ENCODE data around the gene ADK.

ADK gene

DNA sequence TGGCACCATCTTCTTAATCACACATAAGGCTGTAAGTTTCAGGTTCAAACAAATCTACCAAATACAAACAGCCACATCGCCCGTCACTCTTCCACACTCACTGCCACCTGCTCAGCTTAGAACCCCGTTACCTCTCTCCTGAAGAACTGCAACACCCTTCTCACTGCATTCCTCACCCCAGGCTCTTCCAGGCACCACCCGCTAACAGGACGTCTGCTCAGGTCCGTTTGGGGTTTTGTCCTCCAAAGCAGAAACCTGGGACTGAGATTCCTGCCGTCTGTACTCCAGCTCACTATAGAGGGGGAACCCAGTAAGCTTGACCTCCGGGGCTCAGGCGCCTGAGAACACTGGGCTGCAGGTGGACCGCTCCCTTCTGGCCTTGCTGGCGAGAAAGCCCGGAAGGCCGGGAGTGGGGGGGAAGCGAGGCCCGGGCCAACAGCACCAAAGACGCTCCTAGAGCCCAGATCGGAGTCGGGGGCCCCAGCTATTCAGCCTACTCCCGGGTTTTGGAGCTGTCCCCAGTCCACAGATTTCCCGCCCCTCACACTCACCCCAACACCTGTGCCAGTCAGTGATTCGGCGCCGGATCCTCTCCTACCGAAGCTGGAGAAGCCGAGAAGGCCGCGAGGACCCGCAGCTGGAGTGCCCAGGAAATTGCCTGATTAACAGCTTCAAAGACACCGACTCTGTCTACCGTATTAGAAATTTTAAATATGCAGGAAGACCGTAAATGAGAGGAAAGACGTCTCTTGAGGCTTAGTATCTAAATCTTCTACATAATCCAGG is 624 bp upstream of the ADK start, which contains the start of gene AP3M1:
TSS of gene AP3M1 (minus strand) at position 625 of the 786 bp plus-strand sequence. CDS start 12,449 bp downstream, outside the sequence.
- DNase-seq, result no peak

DNA sequence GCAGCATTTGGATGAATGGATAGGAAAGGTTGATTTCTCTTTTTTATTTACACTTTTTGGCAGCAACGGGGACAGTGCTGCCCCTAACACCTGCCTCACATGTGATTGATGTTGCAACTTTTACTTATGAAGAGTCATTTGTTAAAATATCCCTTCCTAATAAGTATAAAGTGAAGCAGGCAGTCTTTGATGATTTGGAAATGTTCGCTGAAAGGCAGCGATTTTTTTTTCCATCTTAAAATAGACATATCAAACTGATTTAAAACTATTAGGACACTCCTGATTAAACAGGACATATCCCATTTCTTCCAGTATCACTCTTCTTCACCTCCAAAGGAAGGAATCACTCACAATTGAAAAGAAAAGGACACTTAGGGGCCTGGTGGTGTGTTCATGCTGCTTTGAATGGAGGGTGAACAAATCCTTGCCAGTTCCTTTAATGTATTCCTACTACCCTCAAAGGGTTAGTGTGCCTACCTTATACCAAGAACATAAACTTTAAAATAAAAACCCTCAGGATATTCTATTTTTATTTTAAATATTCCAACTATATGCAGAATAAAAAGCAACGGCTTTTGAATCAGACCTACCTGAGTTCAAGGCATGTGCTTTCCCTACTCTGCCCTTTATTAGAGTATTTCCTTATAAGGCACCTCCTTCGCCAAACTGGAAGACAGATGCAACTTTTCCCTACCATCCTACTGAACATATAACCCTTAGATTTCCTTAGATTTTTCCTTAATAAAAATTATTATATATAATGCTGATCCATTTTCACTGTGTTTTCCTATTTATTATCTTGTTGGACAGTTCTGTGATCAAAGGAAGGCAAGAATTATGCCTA is 1.1 kb downstream of the ADK start:
- DNase-seq, result no peak

DNA sequence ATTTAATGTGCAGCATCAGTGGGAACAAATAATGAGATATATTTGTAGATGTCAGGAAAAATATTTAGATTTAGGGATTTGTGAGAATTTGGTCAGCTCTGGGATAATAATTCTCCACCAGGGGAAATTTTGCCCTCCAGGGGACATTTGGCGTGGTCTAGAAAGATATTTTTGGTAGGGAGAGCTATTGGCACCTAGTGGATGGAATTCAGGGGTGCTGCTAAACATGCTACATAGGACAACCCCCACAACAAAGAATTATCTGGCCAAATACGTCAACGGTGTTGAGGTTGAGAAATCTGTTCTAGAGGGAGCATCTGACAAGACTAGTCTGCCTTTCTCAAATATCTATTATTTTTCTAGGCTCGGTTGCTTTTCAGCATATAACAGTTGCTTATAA is 2.1 kb downstream of the ADK start:
- no peak for DNase-seq

DNA sequence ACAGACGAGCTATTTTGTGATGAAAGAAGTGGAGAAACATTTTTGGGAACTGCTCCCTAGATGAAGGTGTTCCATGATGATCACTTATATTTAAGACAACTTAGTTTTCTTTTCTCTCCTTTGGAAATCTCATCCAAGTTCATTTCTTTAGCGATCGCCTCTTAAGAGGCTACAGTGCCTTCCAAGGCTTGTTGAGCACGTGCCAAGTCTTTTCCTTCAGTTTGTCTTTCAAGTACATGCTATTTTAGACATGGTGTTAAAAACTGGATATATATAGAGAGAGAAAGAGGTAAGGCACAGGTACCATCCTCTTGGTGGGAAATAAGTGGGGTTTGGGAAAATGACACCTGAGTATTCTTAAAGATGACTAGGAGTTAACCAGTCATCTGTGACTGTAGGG is 2.7 kb downstream of the ADK start:
- no peak for DNase-seq

DNA sequence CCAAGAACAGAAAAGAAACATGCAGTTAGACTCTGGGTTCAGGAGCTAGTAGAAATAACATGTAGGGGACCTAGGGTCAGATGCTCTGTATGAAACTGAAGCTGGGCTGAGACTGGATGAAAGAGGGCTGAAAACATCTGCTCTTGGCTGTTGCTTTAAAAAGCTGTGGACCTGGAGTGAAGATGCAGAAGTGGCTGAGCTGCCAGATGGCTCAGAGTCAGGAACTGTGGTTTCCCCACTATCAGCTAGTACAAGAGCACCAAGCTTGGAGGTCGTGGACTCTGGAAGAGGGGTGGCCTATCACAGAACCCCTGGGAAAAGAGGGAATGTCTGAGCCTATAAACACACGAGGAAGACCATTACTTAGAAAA is 5.9 kb downstream of the ADK start:
- DNase-seq, result no peak

DNA sequence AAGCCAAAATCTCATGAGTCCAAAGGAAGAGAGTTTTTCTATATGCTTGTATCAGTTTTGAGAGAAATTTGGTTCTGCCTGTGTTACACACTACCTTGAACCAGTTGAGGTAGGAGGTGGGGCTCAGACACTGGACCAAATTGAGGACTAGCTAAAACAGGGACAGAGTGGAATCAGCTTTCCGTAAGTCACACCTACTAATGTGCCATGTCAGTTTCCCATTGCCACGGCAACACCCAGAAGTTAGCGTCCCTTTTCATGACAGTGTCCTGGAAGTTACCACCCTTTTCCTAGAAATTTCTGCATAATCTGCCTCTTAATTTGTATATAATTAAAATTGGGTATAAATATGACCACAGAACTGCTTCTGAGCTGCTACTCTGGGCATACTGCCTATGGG is 9.0 kb downstream of the ADK start:
- no peak for DNase-seq

DNA sequence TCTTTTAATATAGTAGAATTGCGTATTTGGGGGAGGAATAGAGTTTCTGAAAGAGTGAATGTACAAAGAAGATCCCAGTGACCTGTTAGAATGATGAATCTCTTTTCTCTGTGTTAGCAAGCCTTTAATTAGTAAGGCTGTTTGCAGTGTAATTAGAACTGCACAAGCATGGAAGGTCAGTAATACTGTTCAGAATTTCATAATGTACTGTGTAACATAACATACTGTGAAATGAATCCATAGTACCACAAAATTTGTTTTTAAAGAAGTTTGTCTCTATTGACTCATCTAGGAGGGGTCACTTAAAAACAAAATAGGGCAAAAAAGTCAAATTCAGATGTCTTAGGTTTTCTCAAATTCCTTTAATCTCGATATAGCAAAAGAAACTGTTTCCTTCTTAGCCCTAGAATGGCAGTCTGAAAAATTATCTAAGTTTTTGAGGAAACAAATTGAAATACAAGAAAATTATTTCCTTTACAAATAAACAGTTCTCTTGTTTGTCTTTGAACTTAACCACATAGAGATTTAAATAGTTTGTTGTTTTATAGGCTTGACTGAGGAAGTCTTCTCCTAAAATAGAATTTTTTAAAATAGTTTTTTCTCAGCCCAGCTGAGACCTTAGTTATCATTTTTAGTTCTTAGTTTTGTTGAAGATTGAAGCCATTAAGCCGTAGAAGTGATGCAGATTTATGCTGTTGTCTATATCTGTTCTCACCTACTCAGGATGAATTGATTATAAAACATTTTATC is 12.5 kb downstream of the ADK start:
- no peak for DNase-seq

DNA sequence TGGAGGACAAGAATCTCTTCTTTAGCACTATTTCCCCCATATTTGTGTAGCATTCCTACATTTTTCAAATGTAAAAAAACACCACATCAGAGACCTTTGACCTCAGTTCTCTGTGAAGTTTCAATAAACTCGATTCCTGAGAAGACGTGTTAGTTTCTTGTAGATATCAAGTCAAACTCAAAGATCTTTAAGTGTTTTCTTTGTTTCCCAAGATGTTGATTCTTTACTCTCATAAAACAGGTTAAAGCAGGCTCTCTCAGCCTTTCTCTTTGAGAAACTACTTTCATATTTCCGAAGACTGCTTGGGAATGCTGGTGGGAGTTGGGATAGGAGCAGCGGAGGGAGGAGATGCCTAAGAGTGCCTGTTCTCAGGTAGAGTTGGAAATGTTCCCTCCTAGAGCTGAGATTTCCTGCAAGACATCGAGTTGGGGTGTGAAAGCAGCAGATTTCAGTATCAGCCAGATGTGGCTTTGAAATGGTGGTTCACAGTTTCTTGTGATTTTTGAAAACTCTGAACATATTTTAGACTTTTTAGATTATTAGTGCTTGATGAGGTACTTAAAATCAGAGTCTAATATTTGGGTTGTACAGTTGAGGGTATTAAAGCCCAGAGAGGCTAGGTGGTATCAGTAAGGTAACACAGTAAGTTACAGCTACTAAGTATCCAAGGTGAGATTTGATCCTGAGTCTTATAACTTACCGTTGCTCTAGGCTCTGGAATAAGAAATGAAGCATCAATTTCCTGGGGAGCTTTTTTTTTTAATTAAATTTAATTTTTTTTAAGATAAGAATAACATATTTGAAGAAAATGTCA is 13.9 kb downstream of the ADK start:
- no peak for DNase-seq

DNA sequence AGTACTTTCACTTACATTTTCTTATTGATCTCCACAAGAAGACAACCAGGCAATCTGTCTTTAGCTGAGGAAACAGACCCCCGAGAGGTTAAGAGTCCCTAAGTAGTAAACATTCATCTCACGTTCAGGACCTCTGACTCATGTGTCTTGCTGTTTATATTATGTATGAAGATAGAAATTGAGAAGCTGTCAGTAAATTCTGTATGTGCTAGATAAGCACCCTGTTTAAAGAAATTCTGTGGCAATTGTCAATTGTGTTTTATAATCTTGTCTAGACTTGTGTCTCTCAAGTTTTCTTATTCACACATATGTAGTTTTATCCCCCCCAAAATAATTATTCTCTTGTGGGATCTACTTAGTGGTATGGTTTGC is 14.5 kb downstream of the ADK start:
- no peak for DNase-seq

DNA sequence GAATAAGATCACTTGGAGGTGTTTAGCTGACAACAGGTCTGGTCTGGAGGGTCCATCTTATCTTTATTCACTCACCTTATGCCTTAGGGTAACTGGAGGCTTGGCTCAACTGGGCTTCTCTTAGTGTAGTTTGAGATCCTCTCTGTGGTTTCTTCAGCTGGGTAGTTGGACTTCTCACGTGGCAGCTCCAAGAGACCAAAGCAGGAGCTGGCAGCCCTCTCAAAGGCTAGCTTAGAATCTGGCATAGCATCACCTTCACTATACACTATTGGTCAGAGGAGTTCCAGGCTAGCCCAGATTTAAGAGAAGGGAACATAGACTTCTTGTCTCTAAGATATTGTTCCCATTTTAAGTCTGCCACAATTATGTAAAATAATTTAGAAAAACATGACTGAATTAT is 16.4 kb downstream of the ADK start:
- no peak for DNase-seq

DNA sequence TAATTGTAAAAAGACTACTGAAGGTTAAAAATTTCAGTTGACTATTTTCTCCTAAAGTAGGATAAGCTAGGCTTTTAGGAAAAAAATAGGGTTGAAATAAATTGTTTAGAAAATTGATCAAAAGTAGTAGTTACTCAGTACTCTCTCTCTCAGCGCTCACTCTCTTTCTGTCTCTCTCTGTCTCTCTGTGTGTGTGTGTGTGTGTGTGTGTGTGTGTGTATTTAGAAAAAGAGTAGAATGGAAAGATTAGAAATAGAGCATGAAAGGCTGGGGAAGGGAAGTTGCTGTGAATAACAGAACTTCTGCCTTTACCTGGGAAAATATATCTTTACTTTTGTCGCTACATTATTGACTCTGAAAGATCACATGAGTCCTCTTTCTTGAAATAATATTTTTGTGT is 20.6 kb downstream of the ADK start:
- DNase-seq, result no peak

DNA sequence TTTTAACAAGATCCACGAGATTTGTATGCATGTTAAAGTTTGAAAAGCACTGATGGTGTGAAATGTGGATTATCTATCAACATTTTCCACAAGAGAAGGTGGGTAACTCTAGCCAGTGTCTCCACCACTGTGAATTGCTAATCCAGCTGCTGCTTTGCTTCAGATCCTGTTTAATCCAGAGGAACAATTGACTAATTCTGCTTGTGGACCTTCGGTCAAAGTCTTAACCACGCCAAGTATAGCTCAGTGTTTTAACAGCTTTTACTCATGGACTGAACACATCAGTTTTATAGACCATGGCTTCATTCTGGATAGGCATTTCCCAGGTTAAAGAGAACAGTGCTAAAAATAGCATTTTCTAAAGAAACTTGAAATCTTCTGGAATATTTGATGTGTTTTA is 23.5 kb downstream of the ADK start:
- DNase-seq, result no peak

DNA sequence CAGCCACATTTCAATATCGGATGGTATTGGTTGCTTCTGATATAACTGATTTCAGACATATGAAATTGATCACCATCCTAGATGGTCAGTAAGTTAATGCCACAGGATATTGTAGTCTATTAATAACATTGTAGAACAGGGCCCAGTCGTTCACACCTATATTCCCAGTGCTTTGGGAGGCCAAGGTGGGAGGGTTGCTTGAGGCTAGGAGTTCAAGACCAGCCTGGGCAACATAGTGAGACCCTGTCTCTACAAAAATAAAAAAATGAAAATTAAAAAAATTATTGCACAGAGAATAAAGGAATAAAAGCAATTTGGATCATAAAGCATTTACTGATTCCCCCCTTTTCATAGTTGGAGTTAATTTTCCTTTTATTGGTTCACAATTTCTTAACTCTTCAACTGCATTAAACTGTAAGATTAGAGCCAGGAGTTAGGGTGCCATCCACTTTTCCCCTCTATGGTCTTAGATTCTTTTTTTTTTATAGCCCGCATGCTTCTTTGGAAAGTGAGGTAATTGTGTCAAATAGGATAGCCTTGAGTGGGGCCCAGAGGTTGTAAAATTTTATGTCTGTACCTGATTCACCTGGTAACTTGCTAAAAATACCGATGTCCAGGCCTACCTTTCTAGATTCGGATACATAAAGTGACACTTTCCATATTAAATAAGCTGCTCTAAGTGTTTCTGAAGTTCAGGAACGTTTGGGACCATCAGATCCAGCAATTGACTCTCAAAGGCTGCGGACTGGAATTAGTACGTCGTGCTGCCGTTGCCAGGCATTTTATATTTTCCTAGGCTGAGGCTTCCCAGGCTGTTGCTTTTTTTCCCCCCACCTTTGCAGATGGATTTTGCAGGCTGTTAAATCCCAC is 24.7 kb downstream of the ADK start:
- no peak for DNase-seq

DNA sequence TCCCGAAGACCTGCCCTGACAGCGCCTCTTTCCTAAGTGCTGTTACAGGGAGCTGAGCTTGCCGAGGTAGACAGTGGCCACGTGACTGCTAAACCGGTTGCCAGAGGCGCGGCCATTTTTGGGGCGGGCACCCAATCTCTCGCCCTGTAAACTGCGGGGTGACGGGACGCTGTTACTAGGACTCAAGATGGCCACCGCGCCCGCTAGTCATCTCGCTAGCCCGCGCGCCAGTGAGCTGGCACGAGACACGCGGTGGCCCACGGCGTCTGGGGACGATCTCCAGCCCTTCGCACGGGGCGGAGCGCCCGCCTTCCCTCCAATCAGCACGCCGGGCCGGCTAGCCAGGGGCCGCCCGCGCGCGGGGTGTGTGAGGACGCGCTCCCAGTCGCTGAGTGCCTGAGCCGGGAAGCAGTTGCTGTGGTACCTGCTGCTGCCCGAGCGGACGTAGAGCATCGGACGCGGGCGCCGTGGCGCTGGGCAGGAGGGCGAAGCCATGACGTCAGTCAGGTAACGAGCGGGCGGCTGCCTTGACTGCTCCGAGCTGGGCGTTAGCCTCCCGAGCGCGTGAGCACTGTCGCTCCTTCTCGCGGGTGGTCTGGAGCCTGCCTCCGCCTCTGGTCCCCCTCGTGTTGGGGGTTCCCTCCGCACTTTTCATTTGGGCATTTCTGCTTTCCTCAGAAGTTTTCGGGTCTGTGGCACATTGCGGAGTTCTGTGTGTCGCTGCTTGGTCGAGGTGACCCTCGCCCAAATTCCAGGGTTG is 25.5 kb downstream of the ADK start:
- peak; percentile 94 for DNase-seq

DNA sequence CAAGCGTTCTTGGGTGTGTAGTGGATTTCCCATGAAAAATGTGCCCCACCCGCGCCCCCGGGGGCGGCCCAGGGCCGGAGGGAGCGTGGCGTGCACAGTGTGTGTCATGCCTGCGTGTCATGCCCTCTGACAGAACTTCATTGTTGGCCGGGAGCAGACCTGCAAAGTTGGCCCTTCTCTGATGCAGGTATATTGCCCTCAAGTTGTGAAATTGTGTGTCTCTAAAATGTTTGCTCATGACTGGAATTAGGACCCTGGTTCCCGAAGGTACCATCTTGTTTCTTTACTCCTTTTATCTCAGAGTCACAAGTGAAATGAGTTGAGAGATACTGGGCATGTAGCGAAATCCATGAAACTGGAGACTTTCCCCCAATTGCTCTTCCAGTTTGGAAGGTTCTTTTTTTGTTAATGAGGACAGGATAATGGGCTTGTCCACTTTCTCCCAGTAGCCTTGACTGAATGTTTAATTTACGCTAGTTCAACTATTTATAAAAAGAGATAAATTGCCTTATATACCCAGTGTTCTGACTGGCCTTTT is 26.2 kb downstream of the ADK start:
- DNase-seq, result no peak

DNA sequence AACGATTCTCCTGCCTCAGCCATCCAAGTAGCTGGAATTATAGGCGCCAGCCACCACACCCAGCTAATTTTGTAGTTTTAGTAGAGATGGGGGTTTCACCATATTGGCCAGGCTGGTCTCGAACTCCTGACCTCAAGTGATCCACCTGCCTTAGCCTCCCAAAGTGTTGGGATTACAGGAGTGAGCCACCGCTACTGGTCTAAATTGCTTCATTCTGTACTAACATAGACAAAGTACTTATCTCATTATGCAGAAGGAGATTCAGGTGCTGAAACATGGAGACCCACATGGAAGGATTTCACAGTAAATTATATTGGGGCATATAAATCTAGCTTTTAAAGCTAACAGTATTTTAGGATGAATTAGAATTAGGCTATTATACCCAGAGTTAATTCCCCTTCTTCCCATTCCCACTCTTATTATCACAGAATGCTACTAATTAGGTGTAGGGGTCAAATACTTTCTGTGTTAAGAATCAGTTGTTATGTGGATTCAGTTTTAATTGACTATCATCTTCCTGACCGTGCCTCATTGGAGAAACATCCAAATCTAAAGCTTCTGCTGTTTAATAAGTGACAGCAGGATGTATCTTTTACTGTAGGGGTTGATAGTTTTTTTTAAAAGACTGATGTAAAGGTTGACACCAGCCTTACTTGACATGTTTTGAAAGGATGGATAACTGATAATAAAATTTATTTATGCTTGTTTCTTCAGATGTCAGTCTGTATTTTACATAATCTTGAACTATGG is 27.2 kb downstream of the ADK start:
- DNase-seq, result no peak

DNA sequence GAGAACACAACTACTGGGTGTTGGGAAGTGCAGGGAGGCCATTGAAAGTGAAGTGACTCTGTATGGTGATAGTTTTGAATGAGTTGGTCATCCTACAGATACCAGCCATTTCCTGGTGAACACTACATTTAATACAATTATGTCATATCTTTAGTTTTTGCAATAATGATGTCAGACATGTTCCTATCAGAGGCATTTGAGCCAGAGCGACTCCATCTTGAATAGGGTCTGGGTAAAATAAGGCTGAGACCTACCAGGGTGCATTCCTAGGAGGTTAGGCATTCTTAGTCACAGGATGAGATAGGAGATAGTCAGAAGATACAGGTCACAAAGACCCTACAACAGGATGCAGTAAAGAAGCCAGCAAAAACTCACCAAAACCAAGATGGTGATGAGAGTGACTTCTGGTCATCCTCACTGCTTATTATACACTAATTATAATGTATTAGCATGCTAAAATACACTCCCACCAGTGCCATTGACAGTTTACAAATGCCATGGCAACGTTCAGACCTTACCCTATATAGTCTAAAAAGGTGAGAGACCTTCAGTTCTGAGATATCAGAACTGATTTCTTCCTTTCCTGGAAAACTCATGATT is 28.2 kb downstream of the ADK start:
- no peak for DNase-seq

DNA sequence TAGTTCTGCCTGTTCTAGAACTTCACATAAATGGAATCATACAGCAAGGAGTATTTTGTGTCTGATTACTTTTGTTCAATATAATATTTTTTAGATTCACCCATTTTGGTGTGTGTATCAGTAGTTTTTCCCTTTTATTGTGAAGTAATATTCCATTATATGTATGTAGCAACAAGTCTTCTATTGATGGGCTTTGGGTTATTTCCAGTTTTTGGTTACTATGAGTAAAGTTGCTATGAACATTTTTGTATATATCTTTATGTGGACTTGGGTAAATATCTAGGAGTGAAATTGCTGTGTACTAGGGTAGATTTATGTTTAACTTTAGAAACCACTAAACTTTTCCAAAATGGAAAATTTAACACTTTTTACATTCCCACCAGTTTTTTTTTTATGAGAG is 35.7 kb downstream of the ADK start:
- DNase-seq, result no peak

DNA sequence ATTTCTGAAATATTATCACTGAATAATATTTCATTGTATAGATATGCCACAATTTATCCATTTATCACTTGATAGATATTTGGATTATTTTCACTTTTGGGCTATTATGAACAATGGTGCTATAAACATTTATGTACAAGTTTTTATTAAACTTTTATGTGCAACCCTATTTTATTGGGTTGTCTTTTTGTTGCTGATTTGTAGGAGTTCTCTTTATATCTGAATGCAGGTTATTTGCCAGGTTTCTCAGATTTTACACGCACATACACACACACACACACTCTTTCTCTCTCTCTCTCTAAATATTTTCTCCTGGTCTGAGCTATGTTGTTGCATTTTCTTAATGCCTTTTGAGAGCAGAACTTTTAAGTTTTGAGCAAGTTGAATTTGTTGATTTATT is 36.2 kb downstream of the ADK start:
- no peak for DNase-seq
